Ishikawa (cell line): Measurements from ENCODE around the gene ASB16.

Source experiments
- CEBPB ChIP-seq: IDR thresholded peaks from 2 replicates; pipeline ENCODE4 v1.6.1; 2012
- CREB1 ChIP-seq: IDR thresholded peaks from 2 replicates; pipeline ENCODE4 v1.6.1; 2012; ENCODE audit warnings: low read depth
- EGR1 ChIP-seq: IDR thresholded peaks from 2 replicates; pipeline ENCODE4 v1.6.1; 2012
- EP300 ChIP-seq: IDR thresholded peaks from 2 replicates; pipeline ENCODE4 v1.6.1; 2012; ENCODE audit warnings: borderline replicate concordance
- FOXM1 ChIP-seq: IDR thresholded peaks from 2 replicates; pipeline ENCODE4 v1.6.1; 2012; ENCODE audit warnings: low read depth, borderline replicate concordance
- NFIC ChIP-seq: IDR thresholded peaks from 2 replicates; pipeline ENCODE4 v1.6.1; 2012
- RAD21 ChIP-seq: IDR thresholded peaks from 2 replicates; pipeline ENCODE4 v1.6.1; 2012; ENCODE audit warnings: low read depth
- TAF1 ChIP-seq: IDR thresholded peaks from 2 replicates; pipeline ENCODE4 v1.6.1; 2012; ENCODE audit warnings: low read depth, mild to moderate bottlenecking
- TCF12 ChIP-seq: IDR thresholded peaks from 2 replicates; pipeline ENCODE4 v1.6.1; 2012; ENCODE audit warnings: low read depth
- TEAD4 ChIP-seq: IDR thresholded peaks from 2 replicates; pipeline ENCODE4 v1.6.1; 2012
- YY1 ChIP-seq: IDR thresholded peaks from 2 replicates; pipeline ENCODE4 v1.6.1; 2012; ENCODE audit warnings: low read depth
- ZBTB7A ChIP-seq: IDR thresholded peaks from 2 replicates; pipeline ENCODE4 v1.6.1; 2012; ENCODE audit warnings: low read depth
- TF ChIP-seq, protein P1 (sequence below): IDR thresholded peaks from 2 replicates; pipeline ENCODE4 v1.6.1; 2012
- TF ChIP-seq, protein P2 (sequence below): IDR thresholded peaks from 2 replicates; pipeline ENCODE4 v1.6.1; 2012; ENCODE audit warnings: low read depth, mild to moderate bottlenecking
- TF ChIP-seq, protein P3 (sequence below): IDR thresholded peaks from 2 replicates; pipeline ENCODE4 v1.6.1; 2012

The ASB16 gene

DNA sequence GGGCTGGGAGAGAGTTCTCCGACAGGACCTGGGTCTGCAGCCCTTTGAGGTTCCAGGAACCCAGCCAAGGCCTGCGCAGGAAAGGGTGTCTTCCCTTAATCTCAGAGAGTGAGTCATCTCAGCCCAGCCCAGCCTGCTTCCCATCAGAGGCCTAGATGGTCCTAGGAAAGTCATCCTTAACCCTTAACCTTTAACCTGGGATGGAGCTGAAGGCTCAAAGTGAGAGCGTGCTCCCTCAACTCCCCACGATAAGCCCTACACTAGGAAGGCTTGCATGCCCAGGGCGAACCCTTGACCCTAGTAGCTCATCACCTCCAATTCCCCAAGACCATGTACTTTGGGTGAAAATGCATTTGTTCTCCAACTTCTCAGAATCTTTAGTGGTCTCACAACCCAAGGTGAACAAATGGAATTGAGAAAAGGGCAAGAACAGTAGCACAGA lies 34.0 kb downstream of the ASB16 start:
- no peak for TF ChIP-seq CEBPB

DNA sequence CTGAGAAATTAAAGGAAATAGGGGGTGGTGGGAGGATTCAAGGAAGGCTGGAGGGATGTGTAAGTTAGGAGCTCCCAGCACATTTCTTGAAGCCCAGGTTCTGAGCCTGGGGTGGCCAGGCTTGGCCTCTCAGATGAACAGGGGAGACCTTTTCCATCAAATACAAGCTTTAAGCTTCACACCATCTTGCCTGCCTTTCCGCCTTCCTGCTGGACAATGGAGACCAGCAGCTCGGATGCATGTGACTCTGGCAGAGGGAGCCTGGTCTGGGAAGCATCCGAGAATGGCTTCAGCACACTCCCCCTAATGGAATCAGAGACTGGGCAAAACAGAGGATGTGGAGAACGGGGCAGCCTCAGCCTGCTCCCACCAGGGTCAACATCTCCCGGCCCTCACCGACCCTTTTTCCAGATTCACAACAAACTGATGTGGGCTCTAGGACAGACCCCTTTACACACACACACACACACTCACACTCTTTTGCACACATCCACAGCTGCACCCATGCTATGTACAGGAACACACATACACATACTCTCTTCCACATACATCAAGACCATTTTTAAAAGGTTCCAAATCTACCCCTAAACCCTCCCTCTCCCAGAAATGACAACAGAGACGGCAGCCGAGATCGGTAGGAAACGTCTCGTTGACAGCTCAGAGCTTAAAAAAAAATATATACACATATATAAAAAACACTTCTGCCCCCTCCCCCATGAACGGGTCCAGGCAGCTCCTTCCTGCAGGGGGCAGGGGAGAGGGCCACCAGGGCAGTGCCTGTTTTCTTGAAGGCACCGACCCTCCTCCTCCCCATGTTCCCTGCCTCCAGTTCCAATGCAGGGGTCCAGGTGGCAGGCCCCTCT lies 35.7 kb downstream of the ASB16 start:
- TF ChIP-seq CREB1 = no peak
- no peak for TF ChIP-seq TAF1
- TF ChIP-seq EP300 = no peak
- TF ChIP-seq, protein P1, sequence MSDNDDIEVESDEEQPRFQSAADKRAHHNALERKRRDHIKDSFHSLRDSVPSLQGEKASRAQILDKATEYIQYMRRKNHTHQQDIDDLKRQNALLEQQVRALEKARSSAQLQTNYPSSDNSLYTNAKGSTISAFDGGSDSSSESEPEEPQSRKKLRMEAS = no peak
- TF ChIP-seq, protein P2, sequence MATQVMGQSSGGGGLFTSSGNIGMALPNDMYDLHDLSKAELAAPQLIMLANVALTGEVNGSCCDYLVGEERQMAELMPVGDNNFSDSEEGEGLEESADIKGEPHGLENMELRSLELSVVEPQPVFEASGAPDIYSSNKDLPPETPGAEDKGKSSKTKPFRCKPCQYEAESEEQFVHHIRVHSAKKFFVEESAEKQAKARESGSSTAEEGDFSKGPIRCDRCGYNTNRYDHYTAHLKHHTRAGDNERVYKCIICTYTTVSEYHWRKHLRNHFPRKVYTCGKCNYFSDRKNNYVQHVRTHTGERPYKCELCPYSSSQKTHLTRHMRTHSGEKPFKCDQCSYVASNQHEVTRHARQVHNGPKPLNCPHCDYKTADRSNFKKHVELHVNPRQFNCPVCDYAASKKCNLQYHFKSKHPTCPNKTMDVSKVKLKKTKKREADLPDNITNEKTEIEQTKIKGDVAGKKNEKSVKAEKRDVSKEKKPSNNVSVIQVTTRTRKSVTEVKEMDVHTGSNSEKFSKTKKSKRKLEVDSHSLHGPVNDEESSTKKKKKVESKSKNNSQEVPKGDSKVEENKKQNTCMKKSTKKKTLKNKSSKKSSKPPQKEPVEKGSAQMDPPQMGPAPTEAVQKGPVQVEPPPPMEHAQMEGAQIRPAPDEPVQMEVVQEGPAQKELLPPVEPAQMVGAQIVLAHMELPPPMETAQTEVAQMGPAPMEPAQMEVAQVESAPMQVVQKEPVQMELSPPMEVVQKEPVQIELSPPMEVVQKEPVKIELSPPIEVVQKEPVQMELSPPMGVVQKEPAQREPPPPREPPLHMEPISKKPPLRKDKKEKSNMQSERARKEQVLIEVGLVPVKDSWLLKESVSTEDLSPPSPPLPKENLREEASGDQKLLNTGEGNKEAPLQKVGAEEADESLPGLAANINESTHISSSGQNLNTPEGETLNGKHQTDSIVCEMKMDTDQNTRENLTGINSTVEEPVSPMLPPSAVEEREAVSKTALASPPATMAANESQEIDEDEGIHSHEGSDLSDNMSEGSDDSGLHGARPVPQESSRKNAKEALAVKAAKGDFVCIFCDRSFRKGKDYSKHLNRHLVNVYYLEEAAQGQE = no peak
- TF ChIP-seq TEAD4 = no peak
- no peak for TF ChIP-seq NFIC
- TF ChIP-seq, protein P3, sequence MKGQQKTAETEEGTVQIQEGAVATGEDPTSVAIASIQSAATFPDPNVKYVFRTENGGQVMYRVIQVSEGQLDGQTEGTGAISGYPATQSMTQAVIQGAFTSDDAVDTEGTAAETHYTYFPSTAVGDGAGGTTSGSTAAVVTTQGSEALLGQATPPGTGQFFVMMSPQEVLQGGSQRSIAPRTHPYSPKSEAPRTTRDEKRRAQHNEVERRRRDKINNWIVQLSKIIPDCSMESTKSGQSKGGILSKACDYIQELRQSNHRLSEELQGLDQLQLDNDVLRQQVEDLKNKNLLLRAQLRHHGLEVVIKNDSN = no peak
- no peak for TF ChIP-seq RAD21
- TF ChIP-seq ZBTB7A = no peak
- no peak for TF ChIP-seq EGR1
- TF ChIP-seq YY1 = no peak
- no peak for TF ChIP-seq FOXM1
- TF ChIP-seq TCF12 = no peak
- no peak for TF ChIP-seq CEBPB

DNA sequence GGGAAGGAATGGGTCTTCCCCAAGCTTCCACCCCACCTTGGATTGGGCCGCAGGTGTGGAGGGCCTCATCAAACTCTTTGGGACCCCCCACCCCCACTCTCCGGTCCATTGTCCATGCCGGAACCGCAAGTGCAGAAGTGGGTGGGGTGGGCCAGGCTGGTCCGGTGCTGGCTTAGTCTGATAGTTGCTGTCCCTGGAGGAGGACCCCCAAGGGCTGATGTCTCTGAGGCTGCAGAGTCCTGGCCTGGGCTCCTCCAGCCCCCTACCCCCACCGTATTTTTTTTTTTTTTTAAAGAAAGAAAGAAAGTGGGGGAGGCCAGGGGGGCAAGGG lies 36.3 kb downstream of the ASB16 start:
- TF ChIP-seq NFIC (no peak), CEBPB (no peak), FOXM1 (no peak), TAF1 (no peak), RAD21 (no peak), EP300 (no peak), EGR1 (no peak)
- TF ChIP-seq, protein P3 = no peak
- TF ChIP-seq, protein P1 = no peak

DNA sequence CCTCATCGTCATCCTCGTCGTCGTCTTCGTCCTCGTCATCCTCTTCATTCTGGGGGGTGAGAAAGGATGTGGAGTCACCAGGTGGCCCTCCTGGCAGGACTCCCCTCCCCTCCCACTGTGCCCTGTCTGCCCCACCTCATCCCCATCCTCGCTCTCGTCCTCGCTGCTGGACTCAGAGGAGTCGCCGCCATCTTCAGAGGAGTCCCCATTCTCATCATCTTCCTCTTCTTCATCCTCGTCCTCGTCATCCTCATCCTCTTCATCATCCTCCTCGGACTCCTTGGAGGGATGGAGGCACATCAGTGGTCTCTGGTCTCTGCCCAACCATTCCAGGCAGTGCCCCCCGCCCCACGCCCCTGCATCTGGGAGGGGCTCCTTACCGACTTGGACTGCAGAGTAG lies 36.8 kb downstream of the ASB16 start:
- no peak for TF ChIP-seq CEBPB
- no peak for TF ChIP-seq TAF1
- no peak for TF ChIP-seq NFIC
- TF ChIP-seq CREB1 = no peak
- TF ChIP-seq, protein P1 = no peak
- no peak for TF ChIP-seq TCF12
- no peak for TF ChIP-seq YY1

DNA sequence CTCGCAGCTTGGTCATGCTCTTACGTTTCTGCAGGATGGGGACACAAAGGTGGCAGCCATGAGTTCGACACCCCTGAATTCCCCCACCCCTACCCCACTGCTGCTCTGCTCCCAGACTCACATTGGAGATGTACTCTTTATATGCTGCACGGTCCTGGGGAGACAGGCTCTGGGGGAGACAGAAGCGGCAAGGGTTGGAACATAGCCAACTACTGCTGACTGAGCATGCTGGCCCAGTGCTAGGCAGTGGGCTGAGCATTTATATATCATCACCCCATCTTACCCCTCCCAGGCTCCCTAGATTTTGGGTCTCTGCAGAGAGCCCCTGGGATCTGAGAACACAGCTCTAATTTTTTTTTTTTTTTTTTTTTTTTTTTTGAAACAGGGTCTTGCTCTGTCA lies 37.2 kb downstream of the ASB16 start:
- TF ChIP-seq RAD21 = no peak
- no peak for TF ChIP-seq TCF12
- TF ChIP-seq YY1 = no peak
- no peak for TF ChIP-seq EP300
- TF ChIP-seq, protein P1 = no peak
- TF ChIP-seq, protein P2 = no peak
- no peak for TF ChIP-seq CEBPB
- TF ChIP-seq TEAD4 = no peak
- TF ChIP-seq, protein P3 = no peak
- TF ChIP-seq EGR1 = no peak
- TF ChIP-seq FOXM1 = no peak
- no peak for TF ChIP-seq CREB1
- TF ChIP-seq ZBTB7A = no peak
- no peak for TF ChIP-seq TAF1
- TF ChIP-seq NFIC = no peak
